ENCODE data around the gene PPFIA2.
A peak's percentile ranks its signal among the peaks of the same experiment; 100 is the strongest.

PPFIA2 gene

GRCh38 chr12:81759190-81760051 is at the start of gene PPFIA2:
Gene PPFIA2 (minus strand): TSS chr12:81759350.
- H3K27ac Mint-ChIP-seq, result no peak within 1 kb of the TSS
- DNase-seq, result peak; percentile 49
- peaks cover 18% of the 10 kb centered on the region for H3K4me1 Mint-ChIP-seq
- H3K4me3 Mint-ChIP-seq, result peak within 1 kb of the TSS; percentile 64
- no peaks in the 10 kb centered on the region for H3K36me3 Mint-ChIP-seq
- H3K27me3 Mint-ChIP-seq, result peaks cover 32% of the 10 kb centered on the region
- CTCF ChIA-PET, result no interaction called here
- no peaks in the 10 kb centered on the region for H3K9me3 Mint-ChIP-seq

DNA sequence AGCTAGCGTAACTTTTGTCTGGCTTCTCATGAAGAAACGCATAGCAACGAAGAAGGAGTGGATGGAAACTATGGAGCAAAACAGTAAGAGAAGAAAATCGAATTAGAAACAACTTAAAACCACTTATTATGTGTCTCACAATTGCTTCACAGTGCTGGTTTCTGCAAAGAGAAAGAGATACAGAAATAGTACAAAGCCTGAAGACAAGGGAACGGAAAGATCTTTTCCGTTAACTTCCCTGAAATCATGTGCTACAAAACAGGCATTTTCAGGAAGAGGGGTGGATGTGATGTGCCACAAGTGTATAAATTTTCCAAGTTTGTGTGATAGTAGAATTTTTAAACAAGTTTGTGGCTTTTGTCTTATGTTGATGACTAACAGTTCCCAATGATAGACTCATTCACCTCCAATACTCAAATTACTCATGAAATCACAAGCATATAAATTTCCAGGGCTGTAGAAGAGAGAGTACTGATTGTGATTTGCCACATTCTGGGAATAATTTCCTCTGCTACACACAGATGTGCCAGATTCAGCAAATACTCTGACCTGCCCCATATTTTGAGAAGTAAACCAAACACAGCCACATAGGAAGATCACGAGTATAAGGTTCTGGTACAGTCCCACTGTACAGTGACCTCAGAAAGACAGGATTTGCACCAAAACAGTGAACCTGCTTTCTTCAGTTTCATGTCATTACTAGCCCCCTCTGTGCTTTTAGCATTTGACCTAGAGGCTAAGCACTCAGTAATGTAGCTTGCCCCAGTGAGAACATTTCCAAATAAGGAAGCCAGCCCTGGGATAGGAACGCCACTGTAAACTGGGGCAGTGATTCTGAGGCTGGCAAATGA is 41.4 kb upstream of the PPFIA2 start:
- no peak overlapping the region for H3K4me3 Mint-ChIP-seq
- no peak overlapping the region for H3K27ac Mint-ChIP-seq
- CTCF ChIA-PET, result no interaction called here
- no peaks in the 10 kb centered on the region for H3K9me3 Mint-ChIP-seq
- no peaks in the 10 kb centered on the region for H3K27me3 Mint-ChIP-seq
- H3K4me1 Mint-ChIP-seq, result no peaks in the 10 kb centered on the region
- no peaks in the 10 kb centered on the region for H3K36me3 Mint-ChIP-seq
- DNase-seq, result no peak

GRCh38 chr12:81798294-81798693 is 39.1 kb upstream of the PPFIA2 start:
- Mint-ChIP-seq H3K4me1 (no peaks in the 10 kb centered on the region), H3K36me3 (no peaks in the 10 kb centered on the region), H3K27ac (no peak overlapping the region), H3K9me3 (no peaks in the 10 kb centered on the region), H3K27me3 (peaks cover 4% of the 10 kb centered on the region), H3K4me3 (no peak overlapping the region)
- no peak for DNase-seq
- CTCF ChIA-PET, result interaction anchor here (1.0 kb wide), 1 partner anchor 22 kb away, joined by 3 read pairs; no protein-coding TSS in a partner anchor

DNA sequence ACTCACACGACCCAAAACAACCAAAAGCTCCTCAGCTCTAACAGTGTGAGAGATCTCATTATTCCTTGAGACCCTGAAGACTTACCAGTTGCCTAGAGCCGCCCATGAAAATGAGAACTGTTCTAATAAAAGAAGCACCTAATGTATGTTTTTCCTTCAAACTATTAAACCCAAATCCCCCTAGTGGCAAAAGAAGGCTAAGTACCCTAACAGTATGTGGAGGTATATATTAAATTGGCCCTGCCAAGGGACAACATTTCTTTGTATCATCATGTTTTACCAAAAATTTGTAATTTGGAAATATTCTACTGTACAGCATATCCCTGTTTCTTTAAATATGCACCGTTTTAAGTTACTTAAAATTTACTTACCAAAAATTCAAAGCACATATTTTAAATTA is 38.0 kb upstream of the PPFIA2 start:
- Mint-ChIP-seq H3K9me3 (no peaks in the 10 kb centered on the region), H3K27me3 (peaks cover 4% of the 10 kb centered on the region), H3K36me3 (no peaks in the 10 kb centered on the region), H3K4me3 (no peak overlapping the region), H3K27ac (no peak overlapping the region), H3K4me1 (no peaks in the 10 kb centered on the region)
- no peak for DNase-seq
- CTCF ChIA-PET, result no interaction called here

GRCh38 chr12:81792666-81793065 is 33.5 kb upstream of the PPFIA2 start:
- no peaks in the 10 kb centered on the region for H3K36me3 Mint-ChIP-seq
- no peak overlapping the region for H3K4me3 Mint-ChIP-seq
- peaks cover 4% of the 10 kb centered on the region for H3K27me3 Mint-ChIP-seq
- H3K9me3 Mint-ChIP-seq, result no peaks in the 10 kb centered on the region
- no peak overlapping the region for H3K27ac Mint-ChIP-seq
- CTCF ChIA-PET, result no interaction called here
- no peaks in the 10 kb centered on the region for H3K4me1 Mint-ChIP-seq
- no peak for DNase-seq

GRCh38 chr12:81779216-81779615 is 20.1 kb upstream of the PPFIA2 start:
- no peaks in the 10 kb centered on the region for H3K36me3 Mint-ChIP-seq
- DNase-seq, result no peak
- CTCF ChIA-PET, result no interaction called here
- no peaks in the 10 kb centered on the region for H3K4me1 Mint-ChIP-seq
- H3K9me3 Mint-ChIP-seq, result no peaks in the 10 kb centered on the region
- no peak overlapping the region for H3K27ac Mint-ChIP-seq
- no peaks in the 10 kb centered on the region for H3K27me3 Mint-ChIP-seq
- no peak overlapping the region for H3K4me3 Mint-ChIP-seq

DNA sequence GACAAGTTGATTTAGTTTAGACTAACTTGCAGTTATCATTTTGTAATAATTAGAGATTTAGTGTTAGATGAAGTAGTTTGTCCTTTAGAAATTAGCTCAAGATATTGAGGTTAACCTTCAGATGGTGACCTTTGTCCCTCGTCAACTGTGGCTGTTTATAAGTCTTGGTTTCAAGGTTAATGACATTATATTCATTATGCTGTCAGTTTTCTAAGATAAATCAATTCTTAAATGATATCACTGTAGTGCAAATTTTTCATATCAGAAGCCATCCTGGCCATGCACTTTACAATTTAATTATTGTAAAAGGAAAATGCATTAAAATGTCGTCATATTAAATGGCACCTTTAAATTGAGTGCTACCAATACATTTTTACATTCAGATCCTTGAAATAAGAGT is 19.6 kb upstream of the PPFIA2 start:
- no peak overlapping the region for H3K4me3 Mint-ChIP-seq
- CTCF ChIA-PET, result no interaction called here
- no peaks in the 10 kb centered on the region for H3K9me3 Mint-ChIP-seq
- H3K27ac Mint-ChIP-seq, result no peak overlapping the region
- no peak for DNase-seq
- H3K4me1 Mint-ChIP-seq, result no peaks in the 10 kb centered on the region
- no peaks in the 10 kb centered on the region for H3K27me3 Mint-ChIP-seq
- no peaks in the 10 kb centered on the region for H3K36me3 Mint-ChIP-seq

- Mint-ChIP-seq H3K36me3 (no peaks in the 10 kb centered on the region), H3K27ac (no peak overlapping the region), H3K9me3 (no peaks in the 10 kb centered on the region), H3K4me3 (peak overlapping the region; percentile 64), H3K4me1 (peaks cover 18% of the 10 kb centered on the region), H3K27me3 (peaks cover 32% of the 10 kb centered on the region)
- CTCF ChIA-PET, result interaction anchor here (1.0 kb wide), 1 partner anchor 233 kb away, joined by 4 read pairs; no protein-coding TSS in a partner anchor
- DNase-seq, result peak; percentile 43
Measured at GRCh38 chr12:81758421-81759189, 545 bp downstream of the PPFIA2 start.

DNA sequence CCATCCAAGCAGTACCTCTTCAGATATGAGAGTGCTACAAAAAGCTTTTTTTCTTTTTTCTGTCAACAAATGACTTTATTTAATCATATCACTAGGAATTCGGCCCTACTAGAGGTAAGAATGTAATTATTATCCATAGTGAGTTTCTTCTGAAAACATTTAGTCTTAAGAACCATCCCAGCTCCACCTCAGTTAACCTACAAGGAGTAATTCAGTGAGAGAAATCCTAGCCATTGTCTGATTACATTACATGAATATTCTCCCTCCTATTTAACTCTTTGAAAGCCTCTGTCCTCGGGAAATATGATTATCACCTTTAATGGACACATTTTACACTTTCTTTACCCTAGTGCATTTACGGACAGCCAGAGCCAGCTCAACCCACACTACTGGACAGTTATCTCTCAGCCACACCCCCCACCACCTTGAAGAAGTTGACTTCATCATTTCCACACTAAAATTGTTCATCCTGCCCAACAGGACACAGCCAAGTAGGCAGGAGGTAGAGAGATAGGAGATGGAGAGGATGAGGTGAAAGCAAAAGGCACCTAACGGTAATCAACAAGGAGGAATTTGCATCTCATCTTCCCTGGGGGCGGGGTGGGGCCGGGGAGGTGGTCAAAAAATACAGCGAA is 1.3 kb downstream of the PPFIA2 start:
- no peak overlapping the region for H3K4me3 Mint-ChIP-seq
- peaks cover 32% of the 10 kb centered on the region for H3K27me3 Mint-ChIP-seq
- H3K36me3 Mint-ChIP-seq, result no peaks in the 10 kb centered on the region
- no peaks in the 10 kb centered on the region for H3K9me3 Mint-ChIP-seq
- H3K4me1 Mint-ChIP-seq, result peaks cover 18% of the 10 kb centered on the region
- CTCF ChIA-PET, result interaction anchor here (1.0 kb wide), 1 partner anchor 234 kb away, joined by 4 read pairs; no protein-coding TSS in a partner anchor
- DNase-seq, result no peak
- H3K27ac Mint-ChIP-seq, result no peak overlapping the region

DNA sequence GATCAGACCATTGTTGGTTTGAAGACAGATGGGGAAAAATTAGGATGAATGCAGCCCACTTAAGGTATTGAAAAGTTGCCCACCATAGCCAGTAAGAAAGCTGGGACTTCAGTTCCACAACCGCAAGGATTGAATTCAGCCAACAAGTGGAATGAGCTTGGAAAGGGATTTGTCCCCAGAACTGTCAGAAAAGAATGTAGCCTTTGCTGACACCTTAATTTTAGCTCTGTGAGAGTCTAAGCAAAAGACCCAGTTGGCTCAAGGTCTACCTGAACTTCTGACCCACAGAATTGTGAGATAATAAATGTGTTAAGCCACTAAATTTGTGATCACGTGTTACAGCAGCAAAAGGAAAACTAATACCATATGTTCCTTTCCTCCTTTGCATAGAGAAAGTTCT is 29.4 kb downstream of the PPFIA2 start:
- DNase-seq, result no peak
- CTCF ChIA-PET, result no interaction called here
- Mint-ChIP-seq H3K4me1 (no peaks in the 10 kb centered on the region), H3K36me3 (no peaks in the 10 kb centered on the region), H3K27me3 (no peaks in the 10 kb centered on the region), H3K9me3 (no peaks in the 10 kb centered on the region), H3K27ac (no peak overlapping the region), H3K4me3 (no peak overlapping the region)

- no peaks in the 10 kb centered on the region for H3K4me1 Mint-ChIP-seq
- no peak overlapping the region for H3K27ac Mint-ChIP-seq
- no peaks in the 10 kb centered on the region for H3K9me3 Mint-ChIP-seq
- no peaks in the 10 kb centered on the region for H3K36me3 Mint-ChIP-seq
- CTCF ChIA-PET, result no interaction called here
- H3K4me3 Mint-ChIP-seq, result no peak overlapping the region
- no peak for DNase-seq
- no peaks in the 10 kb centered on the region for H3K27me3 Mint-ChIP-seq
Measured at GRCh38 chr12:81727391-81727790, 31.8 kb downstream of the PPFIA2 start.

DNA sequence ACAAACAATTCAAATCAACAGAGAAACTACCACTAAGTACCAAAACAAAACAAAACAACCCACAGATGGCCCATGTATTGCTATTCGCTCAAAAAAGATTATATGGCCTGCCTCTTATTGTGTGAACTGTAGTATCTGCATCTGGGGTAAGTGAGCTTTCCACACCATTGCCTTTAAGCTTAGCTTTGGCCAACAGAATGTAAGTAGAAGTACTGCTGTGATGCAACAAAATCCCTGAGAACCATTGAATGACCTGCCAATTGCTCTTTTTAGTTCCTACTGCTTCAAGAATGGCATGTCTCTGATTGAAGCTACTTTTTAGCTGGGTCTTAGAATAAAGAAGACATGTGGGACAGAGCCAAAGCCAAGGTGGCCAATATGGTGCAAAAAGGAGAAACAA is 32.5 kb downstream of the PPFIA2 start:
- CTCF ChIA-PET, result interaction anchor here (1.0 kb wide), 1 partner anchor 9 kb away, joined by 3 read pairs; no protein-coding TSS in a partner anchor
- no peak for DNase-seq
- Mint-ChIP-seq H3K9me3 (no peaks in the 10 kb centered on the region), H3K27me3 (no peaks in the 10 kb centered on the region), H3K4me3 (no peak overlapping the region), H3K36me3 (no peaks in the 10 kb centered on the region), H3K4me1 (no peaks in the 10 kb centered on the region), H3K27ac (no peak overlapping the region)

- DNase-seq, result no peak
- no peaks in the 10 kb centered on the region for H3K4me1 Mint-ChIP-seq
- no peak overlapping the region for H3K4me3 Mint-ChIP-seq
- CTCF ChIA-PET, result no interaction called here
- H3K27ac Mint-ChIP-seq, result no peak overlapping the region
- H3K9me3 Mint-ChIP-seq, result no peaks in the 10 kb centered on the region
- no peaks in the 10 kb centered on the region for H3K36me3 Mint-ChIP-seq
- no peaks in the 10 kb centered on the region for H3K27me3 Mint-ChIP-seq
Measured at GRCh38 chr12:81723361-81723760, 35.8 kb downstream of the PPFIA2 start.

- H3K36me3 Mint-ChIP-seq, result no peaks in the 10 kb centered on the region
- H3K27me3 Mint-ChIP-seq, result no peaks in the 10 kb centered on the region
- no peak overlapping the region for H3K4me3 Mint-ChIP-seq
- no peak for DNase-seq
- H3K9me3 Mint-ChIP-seq, result no peaks in the 10 kb centered on the region
- CTCF ChIA-PET, result no interaction called here
- H3K4me1 Mint-ChIP-seq, result no peaks in the 10 kb centered on the region
- H3K27ac Mint-ChIP-seq, result no peak overlapping the region
Measured at GRCh38 chr12:81722004-81722403, 37.1 kb downstream of the PPFIA2 start.
